HFFc6 (cell line): Measurements from ENCODE around the gene C11orf24. TPM values are rescaled to one million over a fixed set of nuclear protein-coding genes. Genes with fewer than 3 reads are reported as not detected.

Experiments used
- DNase-seq: peaks from one replicate; pipeline ENCODE4 v3.0.0-alpha.2; 2018
- H3K27ac Mint-ChIP-seq: 2 replicates; pipeline ENCODE4 v1.8.0; 2020; ENCODE audit warnings: mild to moderate bottlenecking, mixed read lengths
- H3K27me3 Mint-ChIP-seq: 2 replicates; pipeline ENCODE4 v1.8.0; 2021; ENCODE audit warnings: mild to moderate bottlenecking, moderate library complexity, mixed read lengths; ENCODE audit not compliant: insufficient read depth
- H3K36me3 Mint-ChIP-seq: 2 replicates; pipeline ENCODE4 v1.8.0; 2021; ENCODE audit warnings: low read depth, mixed read lengths
- H3K4me1 Mint-ChIP-seq: 2 replicates; pipeline ENCODE4 v1.8.0; 2020; ENCODE audit warnings: low read depth, mixed read lengths
- H3K4me3 Mint-ChIP-seq: 2 replicates; pipeline ENCODE4 v1.8.0; 2020; ENCODE audit warnings: mild to moderate bottlenecking, moderate library complexity, mixed read lengths
- H3K9me3 Mint-ChIP-seq: 2 replicates; pipeline ENCODE4 v1.8.0; 2020; ENCODE audit warnings: mild to moderate bottlenecking, mixed read lengths
- total RNA-seq, 6 experiments: library from RNA; stranded (reverse); fragmentation: NEBNext Ultra II Directional; extraction: Animal tissue kit (Norgen Biotek cat#: 25700); gene quantifications; 2 replicates in 1 of 6; 3 replicates in 5 of 6; pipeline ENCODE4 v1.2.3, GENCODE V29; 2021
- TF ChIP-seq, protein P1 (sequence below): fragments of 200-600 bp; sonication (generic); IDR thresholded peaks from 2 replicates; pipeline ENCODE4 v1.5.0; 2021; ENCODE audit warnings: antibody characterized with exemption, mild to moderate bottlenecking

The C11orf24 gene
- total RNA-seq, 6 experiments from 2014 or later, result 88.4 to 126 (median 101) TPM

DNA sequence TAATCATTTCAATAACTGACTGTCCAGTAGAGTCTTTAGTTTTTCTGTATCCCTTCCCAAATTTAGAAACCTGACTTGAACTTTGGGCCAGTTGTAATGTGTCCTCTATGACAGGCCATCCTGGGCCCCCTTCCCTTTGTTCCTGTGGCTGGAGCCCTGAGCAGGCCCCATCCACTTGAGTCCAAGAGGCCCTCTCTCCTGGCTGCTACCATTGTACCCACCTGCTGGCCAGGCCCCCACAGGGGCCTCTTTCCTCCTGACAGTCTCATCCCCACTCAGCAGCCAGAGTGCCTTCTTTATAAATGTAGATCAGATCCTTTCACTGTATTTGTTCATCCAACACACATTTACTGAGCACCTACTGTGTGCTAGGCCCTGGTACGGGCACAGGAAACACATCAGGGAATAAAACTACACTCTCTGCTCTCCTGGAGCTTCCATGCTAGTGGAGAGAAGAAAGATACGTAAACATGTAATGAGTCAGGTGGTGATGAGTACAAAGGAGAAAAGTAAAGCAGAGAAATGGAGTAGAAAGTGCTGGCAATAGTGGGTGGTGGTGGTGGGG lies 37.9 kb upstream of the C11orf24 start:
- no peaks in the 10 kb centered on the region; the same call in 1 of the 2 replicates for H3K4me1 Mint-ChIP-seq
- no peak overlapping the region for H3K27ac Mint-ChIP-seq
- H3K27me3 Mint-ChIP-seq, result peaks cover 20% of the 10 kb centered on the region
- DNase-seq, result no peak
- no peaks in the 10 kb centered on the region; the same call in 1 of the 2 replicates for H3K9me3 Mint-ChIP-seq
- TF ChIP-seq, protein P1, sequence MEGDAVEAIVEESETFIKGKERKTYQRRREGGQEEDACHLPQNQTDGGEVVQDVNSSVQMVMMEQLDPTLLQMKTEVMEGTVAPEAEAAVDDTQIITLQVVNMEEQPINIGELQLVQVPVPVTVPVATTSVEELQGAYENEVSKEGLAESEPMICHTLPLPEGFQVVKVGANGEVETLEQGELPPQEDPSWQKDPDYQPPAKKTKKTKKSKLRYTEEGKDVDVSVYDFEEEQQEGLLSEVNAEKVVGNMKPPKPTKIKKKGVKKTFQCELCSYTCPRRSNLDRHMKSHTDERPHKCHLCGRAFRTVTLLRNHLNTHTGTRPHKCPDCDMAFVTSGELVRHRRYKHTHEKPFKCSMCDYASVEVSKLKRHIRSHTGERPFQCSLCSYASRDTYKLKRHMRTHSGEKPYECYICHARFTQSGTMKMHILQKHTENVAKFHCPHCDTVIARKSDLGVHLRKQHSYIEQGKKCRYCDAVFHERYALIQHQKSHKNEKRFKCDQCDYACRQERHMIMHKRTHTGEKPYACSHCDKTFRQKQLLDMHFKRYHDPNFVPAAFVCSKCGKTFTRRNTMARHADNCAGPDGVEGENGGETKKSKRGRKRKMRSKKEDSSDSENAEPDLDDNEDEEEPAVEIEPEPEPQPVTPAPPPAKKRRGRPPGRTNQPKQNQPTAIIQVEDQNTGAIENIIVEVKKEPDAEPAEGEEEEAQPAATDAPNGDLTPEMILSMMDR, result no peak
- H3K36me3 Mint-ChIP-seq, result no peaks in the 10 kb centered on the region
- no peak overlapping the region for H3K4me3 Mint-ChIP-seq

DNA sequence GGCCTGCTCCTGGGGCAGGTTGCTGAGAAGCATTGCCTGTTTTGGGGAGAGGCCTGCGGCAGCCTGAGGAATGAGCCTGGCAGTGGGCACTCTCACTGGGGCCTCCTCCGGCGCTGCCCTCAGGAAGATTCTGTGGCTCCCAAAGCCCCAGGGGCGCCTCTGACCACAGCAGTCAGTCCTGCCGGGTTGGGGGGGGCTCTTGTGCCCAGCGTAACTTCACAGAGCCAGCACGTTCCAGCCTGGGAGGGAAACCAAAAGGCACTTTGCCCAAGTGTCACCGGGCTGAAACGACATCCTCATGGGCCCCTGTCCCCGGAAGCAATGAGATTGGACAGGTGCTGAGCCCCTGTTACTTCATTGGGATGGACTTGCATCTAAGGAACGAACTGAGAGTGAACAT lies 36.3 kb upstream of the C11orf24 start:
- Mint-ChIP-seq H3K4me1 (peaks cover 3% of the 10 kb centered on the region), H3K36me3 (peaks cover 4% of the 10 kb centered on the region; the same call in 1 of the 2 replicates), H3K4me3 (no peak overlapping the region), H3K27ac (no peak overlapping the region), H3K9me3 (peaks cover 4% of the 10 kb centered on the region; the same call in 1 of the 2 replicates), H3K27me3 (peaks cover 13% of the 10 kb centered on the region)
- TF ChIP-seq, protein P1, result no peak
- DNase-seq, result no peak

DNA sequence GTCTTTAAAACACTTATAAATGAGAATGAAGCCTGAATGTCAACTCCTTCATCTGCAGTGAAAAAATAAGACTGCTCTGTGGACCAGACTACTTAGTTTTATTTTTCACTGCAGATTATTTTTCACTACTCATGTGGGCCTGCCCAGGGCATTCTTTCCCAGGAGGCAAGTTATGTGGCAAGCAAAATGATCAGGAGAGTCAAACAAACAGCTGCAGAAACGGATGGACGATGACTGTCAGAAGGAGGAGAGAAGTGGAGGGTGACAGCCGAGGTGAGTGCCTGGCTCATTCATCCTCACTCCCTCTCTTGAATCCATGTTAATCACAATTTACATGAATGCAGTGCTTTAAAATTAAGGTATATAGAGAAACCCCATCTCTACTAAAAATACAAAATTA lies 34.9 kb upstream of the C11orf24 start:
- no peak overlapping the region for H3K27ac Mint-ChIP-seq
- peaks cover 12% of the 10 kb centered on the region for H3K27me3 Mint-ChIP-seq
- TF ChIP-seq, protein P1, result no peak
- no peak for DNase-seq
- H3K4me3 Mint-ChIP-seq, result no peak overlapping the region
- peaks cover 4% of the 10 kb centered on the region; the same call in 1 of the 2 replicates for H3K36me3 Mint-ChIP-seq
- H3K9me3 Mint-ChIP-seq, result peaks cover 4% of the 10 kb centered on the region; the same call in 1 of the 2 replicates
- peaks cover 9% of the 10 kb centered on the region for H3K4me1 Mint-ChIP-seq

DNA sequence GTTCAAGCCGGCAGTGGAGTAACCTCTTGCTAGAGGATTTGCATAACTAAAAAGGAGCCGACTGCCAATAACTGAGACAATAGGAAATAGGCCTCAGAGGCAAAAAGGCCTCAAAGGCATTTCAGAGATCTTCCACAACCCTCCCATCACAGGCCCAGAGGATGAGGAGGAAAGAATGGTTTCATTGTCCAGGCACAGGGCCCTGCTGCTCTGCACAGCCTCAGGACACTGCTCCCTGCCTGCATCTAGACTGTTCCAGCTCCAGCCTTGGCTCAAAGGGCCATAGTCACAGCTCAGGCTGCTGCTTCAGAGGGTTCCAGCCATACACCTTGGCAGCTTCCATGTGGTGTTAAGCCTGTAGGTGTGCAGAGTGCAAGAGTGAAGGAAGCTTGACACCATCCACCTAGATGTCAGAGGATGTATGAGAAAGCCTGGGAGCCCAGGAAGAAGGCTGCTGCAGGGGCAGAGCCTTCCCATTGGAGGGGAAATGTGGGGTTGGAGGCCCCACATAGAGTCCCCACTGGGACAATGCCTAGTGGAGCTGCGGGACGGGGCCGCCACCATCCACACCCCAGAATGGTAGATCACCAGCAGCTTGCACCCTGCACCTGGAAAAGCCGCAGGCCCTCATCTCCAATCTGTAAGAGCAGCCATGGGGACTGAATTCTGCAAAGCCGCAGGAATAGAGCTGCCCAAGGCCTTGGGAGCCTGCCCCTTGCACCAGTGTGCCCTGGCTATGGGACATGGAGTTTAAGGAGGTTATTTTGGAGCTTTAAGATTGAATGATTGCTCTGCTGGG lies 32.4 kb upstream of the C11orf24 start:
- peaks cover 4% of the 10 kb centered on the region; the same call in 1 of the 2 replicates for H3K9me3 Mint-ChIP-seq

DNA sequence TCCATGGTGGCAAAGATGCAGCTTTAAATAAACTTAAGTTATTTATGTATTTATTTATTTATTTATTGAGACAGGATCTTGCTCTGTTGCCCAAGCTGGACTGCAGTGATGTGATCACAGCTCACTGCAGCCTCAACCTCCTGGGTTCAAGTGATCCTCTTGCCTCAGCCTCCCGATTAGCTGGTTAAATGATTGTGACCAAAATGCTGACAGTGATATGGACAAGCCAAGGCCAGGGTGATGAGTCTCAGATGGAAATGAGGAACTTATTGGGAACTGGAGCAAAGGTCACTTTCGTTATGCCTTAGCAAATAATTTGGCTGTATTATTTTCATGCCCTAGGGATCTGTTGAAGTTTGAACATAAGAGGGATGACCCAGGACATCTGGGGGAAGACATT lies 31.3 kb upstream of the C11orf24 start:
- no peak for DNase-seq
- H3K4me3 Mint-ChIP-seq, result no peak overlapping the region
- peaks cover 5% of the 10 kb centered on the region for H3K27me3 Mint-ChIP-seq
- H3K36me3 Mint-ChIP-seq, result peaks cover 4% of the 10 kb centered on the region; the same call in 1 of the 2 replicates
- H3K9me3 Mint-ChIP-seq, result peaks cover 4% of the 10 kb centered on the region; the same call in 1 of the 2 replicates
- peaks cover 9% of the 10 kb centered on the region for H3K4me1 Mint-ChIP-seq
- no peak overlapping the region for H3K27ac Mint-ChIP-seq
- TF ChIP-seq, protein P1, result no peak

More for the DNA sequence above, 32.4 kb upstream of the C11orf24 start:
- H3K27ac Mint-ChIP-seq, result no peak overlapping the region
- peaks cover 9% of the 10 kb centered on the region for H3K4me1 Mint-ChIP-seq
- H3K27me3 Mint-ChIP-seq, result peaks cover 2% of the 10 kb centered on the region
- DNase-seq, result no peak
- H3K36me3 Mint-ChIP-seq, result peaks cover 4% of the 10 kb centered on the region; the same call in 1 of the 2 replicates
- no peak overlapping the region for H3K4me3 Mint-ChIP-seq
- TF ChIP-seq, protein P1, result no peak
